ENCODE results near the gene OR2B6. TPM values are rescaled to one million over a fixed set of nuclear protein-coding genes. Genes with fewer than 3 reads are reported as not detected.

OR2B6 gene
- total and polyA plus RNA-seq, 2 of the 13 experiments (the other 11 are each of a cell fraction or from before 2014, with no cell fraction given) = 1.2 TPM; not detected in 1

DNA sequence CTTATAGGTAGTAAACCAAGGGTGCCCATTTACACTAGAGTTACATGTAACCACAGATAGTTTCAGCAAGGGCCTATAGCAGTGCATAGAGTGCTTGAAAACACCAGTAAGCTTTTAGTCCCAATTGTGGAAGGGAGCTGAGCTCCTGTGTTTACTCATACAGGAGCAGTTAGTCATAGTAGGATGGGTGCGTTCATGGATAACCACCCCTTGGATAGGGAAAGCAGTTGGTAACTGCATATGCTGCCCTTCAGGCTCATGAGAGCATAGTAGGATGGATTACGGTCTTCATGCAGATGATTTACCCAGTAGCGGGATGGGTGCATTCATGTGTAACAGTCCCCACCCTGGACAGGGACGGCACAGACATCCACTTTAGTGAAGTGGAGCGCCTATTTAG lies 45.1 kb downstream of the OR2B6 start (continued):
- TF ChIP-seq, protein P1, sequence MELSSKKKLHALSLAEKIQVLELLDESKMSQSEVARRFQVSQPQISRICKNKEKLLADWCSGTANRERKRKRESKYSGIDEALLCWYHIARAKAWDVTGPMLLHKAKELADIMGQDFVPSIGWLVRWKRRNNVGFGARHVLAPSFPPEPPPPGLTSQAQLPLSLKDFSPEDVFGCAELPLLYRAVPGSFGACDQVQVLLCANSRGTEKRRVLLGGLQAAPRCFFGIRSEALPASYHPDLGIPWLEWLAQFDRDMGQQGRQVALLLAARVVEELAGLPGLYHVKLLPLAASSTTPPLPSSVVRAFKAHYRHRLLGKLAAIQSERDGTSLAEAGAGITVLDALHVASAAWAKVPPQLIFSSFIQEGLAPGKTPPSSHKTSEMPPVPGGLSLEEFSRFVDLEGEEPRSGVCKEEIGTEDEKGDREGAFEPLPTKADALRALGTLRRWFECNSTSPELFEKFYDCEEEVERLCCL (CRISPR knock-in tag; IDR thresholded peaks at IDR 0.05; ENCODE audit: borderline replicate concordance) = no peak
- no peak for TF ChIP-seq NFYB (CRISPR knock-in tag; IDR thresholded peaks at IDR 0.05)
- no peak for TF ChIP-seq ZNF816 (CRISPR knock-in tag; IDR thresholded peaks at IDR 0.05; ENCODE audit: borderline replicate concordance)
- TF ChIP-seq, protein P2, sequence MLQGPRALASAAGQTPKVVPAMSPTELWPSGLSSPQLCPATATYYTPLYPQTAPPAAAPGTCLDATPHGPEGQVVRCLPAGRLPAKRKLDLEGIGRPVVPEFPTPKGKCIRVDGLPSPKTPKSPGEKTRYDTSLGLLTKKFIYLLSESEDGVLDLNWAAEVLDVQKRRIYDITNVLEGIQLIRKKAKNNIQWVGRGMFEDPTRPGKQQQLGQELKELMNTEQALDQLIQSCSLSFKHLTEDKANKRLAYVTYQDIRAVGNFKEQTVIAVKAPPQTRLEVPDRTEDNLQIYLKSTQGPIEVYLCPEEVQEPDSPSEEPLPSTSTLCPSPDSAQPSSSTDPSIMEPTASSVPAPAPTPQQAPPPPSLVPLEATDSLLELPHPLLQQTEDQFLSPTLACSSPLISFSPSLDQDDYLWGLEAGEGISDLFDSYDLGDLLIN (CRISPR knock-in tag; IDR thresholded peaks at IDR 0.05; ENCODE audit: borderline replicate concordance) = no peak
- no peak for TF ChIP-seq ZNF550 (CRISPR knock-in tag; IDR thresholded peaks at IDR 0.05; ENCODE audit: borderline replicate concordance)

DNA sequence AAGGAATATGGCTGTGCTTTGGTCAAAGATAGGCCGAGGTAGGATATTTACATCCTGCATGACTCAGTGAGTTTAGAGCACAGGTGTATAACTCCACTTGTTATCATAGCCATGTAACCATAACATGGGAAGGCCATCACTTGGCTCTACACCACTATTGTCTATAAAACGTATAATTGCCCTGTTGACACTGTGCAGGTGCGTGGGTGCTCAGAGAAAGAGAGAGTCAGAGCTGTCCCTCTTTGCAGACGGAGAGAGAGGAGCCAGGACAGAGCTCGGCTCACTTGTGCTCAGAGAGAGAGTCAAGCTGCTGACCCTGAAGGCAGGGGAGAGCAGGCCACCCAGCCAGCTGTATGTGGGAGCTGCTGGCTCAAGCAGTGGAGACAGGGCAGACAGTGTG lies 46.0 kb downstream of the OR2B6 start:
- no peak for TF ChIP-seq ZNF317 (CRISPR knock-in tag; IDR thresholded peaks at IDR 0.05)
- TF ChIP-seq ZNF343 (CRISPR knock-in tag; IDR thresholded peaks at IDR 0.05) = no peak
- TF ChIP-seq NFE2 (CRISPR knock-in tag; IDR thresholded peaks at IDR 0.05) = no peak
- TF ChIP-seq ZNF44 (CRISPR knock-in tag; IDR thresholded peaks at IDR 0.05) = no peak
- no peak for TF ChIP-seq ZNF30 (CRISPR knock-in tag; IDR thresholded peaks at IDR 0.05)
- TF ChIP-seq YEATS2 (CRISPR knock-in tag; IDR thresholded peaks at IDR 0.05; ENCODE audit: borderline replicate concordance) = no peak
- no peak for TF ChIP-seq ZBTB3 (CRISPR knock-in tag; IDR thresholded peaks at IDR 0.05; ENCODE audit: borderline replicate concordance, low read depth)
- TF ChIP-seq MAFF (IDR thresholded peaks at IDR 0.05; ENCODE audit: low read depth, low read length) = no peak
- TF ChIP-seq ZNF850 (CRISPR knock-in tag; conservative IDR thresholded peaks at IDR 0.05) = no peak
- no peak for TF ChIP-seq ARNT2 (CRISPR knock-in tag; IDR thresholded peaks at IDR 0.05; ENCODE audit: low read depth)
- no peak for TF ChIP-seq MTF2 (CRISPR knock-in tag; IDR thresholded peaks at IDR 0.05; ENCODE audit: borderline replicate concordance)
- TF ChIP-seq PTBP1 (IDR thresholded peaks at IDR 0.05; ENCODE audit: low read depth, low read length, poor library complexity, severe bottlenecking) = no peak
- 4% methylated on average over 5 of the region's 5 CpGs for WGBS (ENCODE audit: low lambda C conversion rate)
- Histone ChIP-seq H3K4me3 (replicated peaks in 1 of 3; ENCODE audit: insufficient read depth in 1 of 3, low read depth in 2 of 3, low read length in 3 of 3) (no peak overlapping the region), H3K4me2 (ENCODE audit: low read depth, low read length) (no peak overlapping the region), H3K9ac (ENCODE audit: insufficient read depth, low read depth, low read length) (no peak overlapping the region), H4K20me1 (ENCODE audit: insufficient read depth, low read length) (no peaks in the 10 kb centered on the region), H3K36me3 (replicated peaks in 1 of 2; ENCODE audit: control insufficient read depth in 1 of 2, insufficient read depth in 2 of 2, low read length in 2 of 2) (no peaks in the 10 kb centered on the region), H2AFZ (ENCODE audit: low read length) (no peak overlapping the region), H3K4me1 (ENCODE audit: insufficient read depth, low read length) (no peaks in the 10 kb centered on the region), H3K27ac (ENCODE audit: extremely low read length, insufficient read depth, low read length) (no peak overlapping the region), H3K79me2 (ENCODE audit: insufficient read depth, low read length) (no peaks in the 10 kb centered on the region), H3K27me3 (ENCODE audit: control insufficient read depth in 1 of 2, insufficient read depth in 2 of 2, low read length in 2 of 2) (peaks cover 0 to 17% of the 10 kb centered on the region in 2 experiments; a peak in 2 of 5 replicates), H3K9me3 (ENCODE audit: low read length) (no peaks in the 10 kb centered on the region)
- FAIRE-seq (no peak), DNase-seq (ENCODE audit: low spot score) (no peak), ATAC-seq (no peak)
- ChIA-PET CTCF (ENCODE audit: low intra/inter-chr PET ratio, low total read pairs) (no interaction called here), POLR2A (no interaction called here)
- in situ Hi-C loops (cut with HindIII; ENCODE audit: extremely low pct_ligation_motif_present, low pct_unique_long_range_greater_than_20kb) (no loop called here), intact Hi-C loops (cut with micrococcal nuclease; ENCODE audit: unreplicated experiment) (no loop called here)
- BruUV-seq (replicated peaks) = no TSS peak
